Measurements from ENCODE around the gene SEC63.
"Not testable (repeated sequence)": the region's sequence is repeated elsewhere in the genome, so short reads cannot be mapped to it uniquely, and the experiment has no call there.

SEC63 gene

GRCh38 chr6:107931894-107932293 lies 26.1 kb downstream of the SEC63 start:
- no peak for DNase-seq (ENCODE audit: low read depth)

DNA sequence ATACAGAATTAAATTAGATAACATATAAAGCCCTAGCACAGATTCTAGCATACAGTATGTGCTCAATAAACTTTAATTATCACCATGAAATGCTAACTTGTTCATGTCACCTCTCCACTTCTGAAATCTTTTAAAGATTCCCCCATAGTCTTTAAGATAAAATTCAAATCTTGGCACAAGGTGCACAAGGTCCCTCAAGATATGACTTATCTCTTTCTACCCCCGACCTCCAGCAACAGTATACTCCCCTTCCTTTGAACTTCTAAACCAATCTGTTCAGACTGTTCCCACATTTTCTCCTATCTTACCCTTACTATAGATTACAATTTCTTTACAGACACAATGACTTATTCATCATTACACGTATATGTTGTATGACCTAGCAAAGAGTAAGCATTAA lies 29.0 kb downstream of the SEC63 start:
- DNase-seq (ENCODE audit: low read depth), result no peak

DNA sequence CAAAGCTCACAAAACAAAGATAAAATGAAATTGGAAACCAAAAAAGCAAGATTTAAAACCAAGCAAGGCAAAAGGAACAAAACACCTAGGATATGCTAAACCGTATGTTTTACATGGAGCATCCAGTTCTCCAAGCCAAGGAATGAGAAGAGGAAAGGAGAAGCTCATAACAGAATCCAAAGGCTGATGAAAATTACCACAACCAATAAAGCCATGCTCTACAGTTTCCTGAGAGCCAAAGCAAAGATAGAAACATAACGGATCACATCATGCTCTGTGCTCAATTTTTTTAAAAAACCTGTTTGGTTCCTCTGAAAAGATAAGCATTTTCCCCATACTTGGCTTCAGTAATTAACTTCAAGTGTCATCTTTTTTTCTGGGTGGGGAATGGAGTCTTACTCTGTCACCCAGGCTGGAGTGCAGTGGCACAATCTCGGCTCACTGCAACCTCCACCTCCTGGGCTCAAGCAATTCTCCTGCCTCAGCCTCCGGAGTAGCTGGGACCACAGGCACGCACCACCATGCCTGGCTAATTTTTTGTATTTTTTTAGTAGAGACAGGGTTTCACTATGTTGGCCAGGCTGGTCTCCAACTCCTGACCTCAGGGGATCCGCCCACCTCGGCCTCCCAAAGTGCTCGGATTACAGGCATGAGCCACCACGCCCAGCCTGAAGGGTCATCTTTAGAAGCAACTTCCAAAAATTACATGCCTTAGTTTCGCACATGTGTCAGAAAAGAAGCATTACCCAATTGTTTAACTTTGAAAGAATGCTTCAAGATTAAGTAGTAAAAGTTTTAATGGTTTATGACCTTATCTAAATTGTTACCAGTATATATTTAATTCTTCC lies 31.1 kb downstream of the SEC63 start:
- not testable (repeated sequence) for DNase-seq (ENCODE audit: low read depth)

- no peak for DNase-seq (ENCODE audit: low read depth)
Observed at GRCh38 chr6:107917451-107918375, 40.3 kb downstream of the SEC63 start.

DNA sequence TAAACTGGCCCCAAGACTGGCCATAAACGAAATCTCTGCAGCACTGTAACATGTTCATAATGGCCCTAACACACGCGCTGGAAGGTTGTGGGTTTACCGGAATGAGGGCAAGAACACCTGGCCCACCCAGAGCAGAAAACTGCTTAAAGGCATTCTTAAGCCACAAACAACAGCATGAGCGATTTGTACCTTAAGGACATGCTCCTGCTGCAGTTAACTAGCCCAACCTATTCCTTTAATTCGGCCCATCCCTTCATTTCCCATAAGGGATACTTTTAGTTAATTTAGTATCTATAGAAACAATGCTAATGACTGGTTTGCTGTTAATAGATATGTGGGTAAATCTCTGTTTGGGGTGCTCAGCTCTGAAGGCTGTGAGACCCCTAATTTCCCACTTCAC lies 41.0 kb downstream of the SEC63 start:
- DNase-seq (ENCODE audit: low read depth), result not testable (repeated sequence)

DNA sequence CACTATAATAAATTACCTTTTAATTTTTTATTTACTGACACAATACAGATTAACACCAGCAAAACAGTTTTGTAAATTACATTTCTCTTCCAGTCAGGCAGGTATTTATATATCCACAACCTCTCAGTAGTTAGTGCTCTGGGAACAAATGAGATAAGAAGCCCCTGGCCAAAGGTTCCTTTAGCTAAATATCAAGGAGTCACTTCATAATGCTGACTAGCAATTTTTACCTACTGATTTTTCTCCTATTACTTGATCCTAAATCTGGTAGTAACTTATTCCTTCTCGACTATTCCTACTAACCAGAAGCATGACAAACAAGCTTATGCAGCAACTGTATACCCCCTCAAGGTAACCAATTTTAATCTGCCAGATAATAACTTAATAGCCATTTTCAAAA lies 46.3 kb downstream of the SEC63 start:
- DNase-seq (ENCODE audit: low read depth), result no peak

DNA sequence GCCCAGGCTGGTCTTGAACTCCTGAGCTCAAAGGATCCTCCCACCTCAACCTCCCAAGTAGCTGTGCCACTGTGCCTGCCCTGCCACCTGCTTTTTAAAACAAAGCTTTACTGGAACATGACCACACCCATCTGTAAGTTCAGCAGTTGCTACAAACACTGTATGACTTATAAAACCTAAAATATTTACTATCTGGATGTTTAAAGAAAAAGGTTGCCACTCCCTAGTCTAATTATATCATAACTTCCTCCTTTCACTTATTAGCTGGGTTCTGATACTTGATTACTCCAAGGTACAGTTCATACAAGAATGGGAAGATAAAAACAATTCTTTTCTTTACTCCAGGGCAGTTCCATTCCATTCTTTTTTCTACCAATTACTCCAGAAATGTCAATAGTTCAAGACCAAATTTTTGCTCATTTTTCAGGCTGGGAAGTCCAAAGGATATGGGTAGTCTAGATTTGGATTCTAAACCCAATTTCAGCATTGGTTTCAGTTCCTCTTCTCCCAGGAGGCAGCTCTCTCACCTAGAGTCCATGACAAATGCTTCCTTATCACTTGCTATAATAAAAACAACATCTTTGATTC lies 63.1 kb downstream of the SEC63 start:
- no peak for DNase-seq (ENCODE audit: low read depth)

DNA sequence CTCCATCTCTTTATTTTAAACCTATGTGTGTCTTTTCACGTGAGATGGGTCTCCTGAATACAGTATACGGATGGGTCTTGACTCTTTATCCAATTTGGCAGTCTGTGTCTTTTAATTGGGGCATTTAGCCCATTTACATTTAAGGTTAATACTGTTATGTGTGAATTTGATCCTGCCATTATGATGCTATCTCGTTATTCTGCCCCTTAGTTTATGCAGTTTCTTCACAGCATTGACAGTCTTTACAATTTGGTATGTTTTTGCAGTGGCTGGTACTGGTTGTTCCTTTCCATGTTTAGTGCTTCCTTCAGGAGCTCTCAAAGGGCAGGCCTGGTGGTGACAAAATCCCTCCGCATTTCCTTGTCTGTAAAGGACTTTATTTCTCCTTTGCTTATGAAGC lies 67.6 kb downstream of the SEC63 start:
- DNase-seq (ENCODE audit: low read depth), result not testable (repeated sequence)

- not testable (repeated sequence) for DNase-seq (ENCODE audit: low read depth)
Observed at GRCh38 chr6:107885950-107886349, 72.1 kb downstream of the SEC63 start.

- DNase-seq (ENCODE audit: low read depth), result no peak
Observed at GRCh38 chr6:107879941-107880340, 78.1 kb downstream of the SEC63 start.

DNA sequence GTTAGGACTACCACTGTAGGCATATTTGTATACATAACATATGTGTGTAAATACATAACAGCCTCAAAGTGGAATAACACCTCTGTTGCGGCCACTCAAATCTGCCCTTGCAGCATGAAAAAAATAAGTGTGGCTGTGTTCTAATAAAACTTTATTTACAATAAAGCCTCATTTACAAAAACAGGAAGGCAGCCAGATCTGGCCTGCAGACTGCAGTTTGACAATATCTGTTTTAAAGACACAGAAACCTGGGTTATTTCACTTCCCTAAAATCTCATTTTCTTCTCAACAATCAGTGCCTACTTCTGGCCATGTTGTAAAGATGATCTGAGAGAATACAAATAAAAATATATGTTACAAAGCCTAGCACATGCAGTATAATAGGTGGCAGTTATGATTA lies 80.0 kb downstream of the SEC63 start:
- DNase-seq (ENCODE audit: low read depth), result no peak

DNA sequence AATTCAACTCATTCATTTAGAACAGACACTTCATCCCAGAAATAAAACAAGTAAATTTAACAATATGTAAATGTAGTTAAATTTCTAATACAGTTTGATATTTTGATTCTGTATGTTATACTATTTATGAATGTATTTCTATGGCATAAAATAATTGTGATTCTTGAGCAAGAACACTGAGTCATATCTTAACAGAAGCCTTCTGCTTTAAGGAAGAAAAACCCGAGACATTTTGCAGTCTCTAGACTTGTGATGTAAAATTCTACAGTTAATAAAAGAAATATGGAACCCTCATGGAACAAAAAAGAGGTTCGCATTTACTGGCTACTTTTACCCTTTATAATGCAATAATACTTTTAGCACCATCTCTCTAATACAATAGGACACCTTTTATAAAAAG lies 86.0 kb downstream of the SEC63 start:
- DNase-seq (ENCODE audit: low read depth), result no peak

- not testable (repeated sequence) for DNase-seq (ENCODE audit: low read depth)
Observed at GRCh38 chr6:107871512-107871911, 86.5 kb downstream of the SEC63 start.

DNA sequence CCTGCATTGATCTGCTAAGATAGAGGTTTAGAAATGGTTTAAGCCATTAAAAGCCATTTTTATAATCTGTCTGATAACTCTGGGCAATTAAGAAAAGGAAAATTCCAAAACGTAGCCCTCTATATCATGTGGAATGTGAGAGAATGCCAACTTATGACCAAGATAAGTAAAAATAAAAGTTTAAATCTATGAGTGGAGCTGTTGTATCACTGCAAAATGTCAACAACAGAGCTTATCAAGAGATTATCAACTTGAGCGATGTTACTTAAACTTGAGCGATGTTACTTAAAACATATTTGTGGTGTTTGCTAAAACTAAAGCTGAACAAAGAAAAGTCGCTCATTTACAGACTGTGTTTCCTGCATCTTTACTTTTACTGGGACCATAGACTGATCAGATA lies 87.0 kb downstream of the SEC63 start:
- no peak for DNase-seq (ENCODE audit: low read depth)

GRCh38 chr6:107870381-107870780 lies 87.6 kb downstream of the SEC63 start:
- DNase-seq (ENCODE audit: low read depth), result no peak

DNA sequence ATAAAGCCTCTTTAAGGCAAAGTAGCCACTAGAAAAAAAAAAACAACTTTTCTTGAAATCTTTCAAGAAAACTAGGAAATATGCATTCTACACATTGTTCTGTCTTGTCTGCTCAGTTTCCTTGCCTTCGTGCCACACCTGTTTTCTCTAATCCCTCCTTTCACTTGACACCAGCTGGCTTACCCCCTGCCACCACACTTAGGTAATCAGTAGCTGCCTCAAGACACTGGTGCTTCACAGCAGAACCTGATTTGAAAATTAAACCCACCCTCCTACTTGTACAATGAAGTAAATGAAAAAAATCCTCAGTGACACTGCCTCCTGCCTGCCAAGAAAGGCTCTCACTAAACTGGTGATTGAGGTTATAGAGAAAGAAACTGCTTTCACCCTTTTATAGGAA lies 88.1 kb downstream of the SEC63 start:
- DNase-seq (ENCODE audit: low read depth), result no peak

DNA sequence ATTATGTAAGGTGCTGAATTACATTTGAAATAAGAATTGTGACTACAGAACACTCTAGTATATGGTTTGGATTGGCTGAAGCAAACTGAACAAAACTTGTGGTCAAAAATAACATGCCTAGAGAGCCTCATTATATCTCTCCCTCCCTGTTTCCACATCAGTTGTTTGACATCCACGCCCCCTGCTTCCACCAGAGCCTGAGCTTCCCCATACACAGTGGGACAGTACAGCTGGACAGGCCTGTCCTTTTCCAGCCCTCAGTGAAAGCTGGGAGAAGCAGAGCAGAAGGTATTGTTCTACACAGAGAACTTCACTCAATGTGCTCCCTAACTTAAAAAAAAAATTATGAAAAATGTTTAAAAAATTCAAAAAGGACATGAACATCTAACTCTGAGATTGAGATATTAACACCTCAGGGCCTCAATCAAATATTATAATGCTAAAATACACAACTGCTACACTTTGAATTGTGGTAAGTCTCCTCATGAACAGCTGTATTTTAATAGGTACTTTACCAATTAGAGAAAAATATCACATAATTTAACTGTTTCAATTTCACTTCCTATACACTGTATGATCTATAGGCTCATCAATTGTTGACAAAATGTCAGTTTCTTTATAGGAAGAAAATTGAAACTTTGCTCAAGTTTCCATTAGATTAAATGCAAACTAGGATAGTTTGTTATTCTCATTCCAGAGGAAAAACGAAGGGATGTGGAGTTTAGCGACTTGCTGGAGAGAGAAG lies 89.0 kb downstream of the SEC63 start:
- DNase-seq (ENCODE audit: low read depth), result no peak

DNA sequence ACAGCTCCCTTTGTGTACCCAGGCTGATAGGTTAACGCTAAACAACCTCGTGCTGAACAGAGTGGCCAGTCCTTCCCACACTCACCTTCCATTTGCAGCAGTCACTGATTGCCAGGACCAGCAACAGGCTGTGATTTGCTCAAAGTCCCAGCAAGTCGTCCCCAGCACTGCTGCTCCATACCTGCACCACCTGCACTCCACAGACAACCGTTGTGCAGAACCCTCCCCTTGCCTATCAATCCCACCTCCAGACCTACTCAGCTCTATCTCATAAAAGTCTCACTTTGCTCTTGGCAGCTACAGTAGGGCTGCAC lies 90.7 kb downstream of the SEC63 start:
- no peak for DNase-seq (ENCODE audit: low read depth)

GRCh38 chr6:107866606-107867301 lies 91.3 kb downstream of the SEC63 start:
- DNase-seq (ENCODE audit: low read depth), result no peak

GRCh38 chr6:107864226-107865127 lies 93.5 kb downstream of the SEC63 start:
- DNase-seq (ENCODE audit: low read depth), result no peak

Measured in activated T-helper 1 cell treated with Interleukin-2 at 50 U/mL for 16 hours (primary cell).